ENCODE results near the gene NCKAP5.

DNA sequence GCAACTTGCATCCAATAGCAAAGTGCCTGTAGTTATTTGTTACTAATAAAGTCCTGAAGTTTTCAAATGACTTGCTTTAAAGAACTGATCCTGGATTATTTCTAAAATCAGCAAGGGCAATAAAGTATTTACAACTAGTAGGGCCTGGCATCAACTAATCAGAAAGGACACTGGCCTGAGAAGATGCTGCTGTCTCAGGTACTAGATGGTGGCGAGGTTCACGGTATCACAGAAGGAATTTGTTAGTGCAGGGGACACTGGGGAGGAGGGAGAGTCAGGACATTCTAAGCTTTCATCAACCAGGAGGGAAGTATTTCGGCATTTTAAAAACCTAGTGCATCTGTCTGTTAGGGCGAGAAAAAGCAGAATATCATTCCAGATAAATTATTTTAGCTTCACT is 458.1 kb downstream of the NCKAP5 start:
- TF ChIP-seq, protein P1, sequence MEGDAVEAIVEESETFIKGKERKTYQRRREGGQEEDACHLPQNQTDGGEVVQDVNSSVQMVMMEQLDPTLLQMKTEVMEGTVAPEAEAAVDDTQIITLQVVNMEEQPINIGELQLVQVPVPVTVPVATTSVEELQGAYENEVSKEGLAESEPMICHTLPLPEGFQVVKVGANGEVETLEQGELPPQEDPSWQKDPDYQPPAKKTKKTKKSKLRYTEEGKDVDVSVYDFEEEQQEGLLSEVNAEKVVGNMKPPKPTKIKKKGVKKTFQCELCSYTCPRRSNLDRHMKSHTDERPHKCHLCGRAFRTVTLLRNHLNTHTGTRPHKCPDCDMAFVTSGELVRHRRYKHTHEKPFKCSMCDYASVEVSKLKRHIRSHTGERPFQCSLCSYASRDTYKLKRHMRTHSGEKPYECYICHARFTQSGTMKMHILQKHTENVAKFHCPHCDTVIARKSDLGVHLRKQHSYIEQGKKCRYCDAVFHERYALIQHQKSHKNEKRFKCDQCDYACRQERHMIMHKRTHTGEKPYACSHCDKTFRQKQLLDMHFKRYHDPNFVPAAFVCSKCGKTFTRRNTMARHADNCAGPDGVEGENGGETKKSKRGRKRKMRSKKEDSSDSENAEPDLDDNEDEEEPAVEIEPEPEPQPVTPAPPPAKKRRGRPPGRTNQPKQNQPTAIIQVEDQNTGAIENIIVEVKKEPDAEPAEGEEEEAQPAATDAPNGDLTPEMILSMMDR (IDR thresholded peaks at IDR 0.05; ENCODE audit: poor library complexity) = no peak
- no peak for TF ChIP-seq EZH2phosphoT487 (IDR thresholded peaks at IDR 0.05; ENCODE audit: low read depth, severe bottlenecking, unreplicated experiment)
- TF ChIP-seq EZH2 (IDR thresholded peaks at IDR 0.05; ENCODE audit: borderline replicate concordance) = no peak
